GM18868 (cell line): ENCODE data around the gene BHLHA9.

Experiments
- ATAC-seq: cut with Tn5 transposase; IDR thresholded peaks from one replicate; pipeline ENCODE4 v1.9.1; 2021; ENCODE audit warnings: mild to moderate bottlenecking, moderate library complexity; ENCODE audit not compliant: unreplicated experiment

BHLHA9 gene

DNA sequence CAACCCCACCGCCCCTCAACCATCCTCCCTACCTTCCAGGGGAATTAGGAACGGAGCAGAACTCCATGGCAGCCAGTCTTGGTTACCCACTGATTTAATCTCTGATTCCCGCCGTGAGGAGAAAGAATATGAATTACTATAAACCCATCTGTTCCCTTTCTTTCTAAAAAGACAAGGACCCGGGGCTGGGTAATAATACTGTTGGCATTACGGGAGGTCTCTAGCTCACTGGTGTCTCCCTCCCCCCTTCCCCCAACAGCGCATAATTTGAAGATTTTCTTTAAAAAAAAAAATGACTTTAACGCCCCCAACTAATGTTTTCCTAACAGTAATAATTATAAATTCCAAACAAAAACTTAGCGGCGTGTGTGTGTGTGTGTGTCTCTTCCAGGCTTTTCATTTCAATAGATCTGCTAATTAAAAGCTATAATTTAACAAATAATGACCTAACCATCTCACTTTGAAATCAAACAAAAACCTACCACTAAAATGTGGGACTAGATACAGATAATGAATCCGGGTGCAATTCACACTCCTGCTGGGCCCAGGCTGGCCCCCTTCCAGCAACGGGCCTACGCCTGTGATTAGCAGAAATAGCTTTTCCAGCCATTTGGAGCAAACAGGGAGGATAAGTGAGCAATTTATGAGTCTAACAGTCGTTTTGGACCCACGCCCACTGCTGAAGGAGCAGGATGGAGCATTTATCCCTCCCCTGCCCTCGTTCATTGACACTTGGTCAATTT lies 18.2 kb upstream of the BHLHA9 start:
- no peak for ATAC-seq

DNA sequence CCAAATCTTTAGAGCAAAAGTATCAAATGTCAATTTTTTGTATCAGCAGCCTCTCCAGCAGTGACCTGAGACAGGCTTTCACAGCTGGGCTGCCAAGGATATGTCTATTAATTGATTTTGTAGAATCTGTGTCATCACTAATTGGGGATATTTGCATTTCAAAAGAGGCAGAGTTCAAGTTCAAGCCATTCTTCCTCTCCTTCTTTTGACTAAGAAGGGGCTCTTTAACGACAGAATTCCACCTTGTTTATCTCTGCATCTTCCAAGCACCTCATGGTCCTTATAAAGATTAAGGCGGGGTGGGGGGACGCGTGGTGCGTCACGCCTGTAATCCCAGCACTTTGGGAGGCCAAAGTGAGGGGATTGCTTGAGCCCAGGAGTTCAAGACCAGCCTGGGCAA lies 15.2 kb upstream of the BHLHA9 start:
- no peak for ATAC-seq

DNA sequence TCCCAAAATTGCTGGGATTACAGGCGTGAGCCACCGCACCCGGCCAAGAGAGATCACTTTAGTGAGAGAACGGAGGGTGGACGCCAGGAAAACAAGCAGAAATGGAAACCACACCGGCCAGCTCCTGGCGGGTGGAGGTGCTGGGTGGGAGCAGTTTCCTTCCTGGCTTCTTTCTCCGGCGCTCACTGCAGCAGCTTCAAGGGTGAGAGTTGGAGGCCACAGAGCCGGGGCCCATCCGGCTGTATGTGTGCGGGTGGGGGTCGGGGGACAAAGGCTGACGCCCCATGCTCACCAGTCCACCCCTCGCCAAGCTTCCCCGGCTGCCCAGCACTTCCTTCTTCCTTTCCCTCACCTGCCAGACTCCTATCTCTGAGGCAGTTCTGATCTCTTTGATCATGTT lies 13.5 kb upstream of the BHLHA9 start:
- ATAC-seq: no peak

DNA sequence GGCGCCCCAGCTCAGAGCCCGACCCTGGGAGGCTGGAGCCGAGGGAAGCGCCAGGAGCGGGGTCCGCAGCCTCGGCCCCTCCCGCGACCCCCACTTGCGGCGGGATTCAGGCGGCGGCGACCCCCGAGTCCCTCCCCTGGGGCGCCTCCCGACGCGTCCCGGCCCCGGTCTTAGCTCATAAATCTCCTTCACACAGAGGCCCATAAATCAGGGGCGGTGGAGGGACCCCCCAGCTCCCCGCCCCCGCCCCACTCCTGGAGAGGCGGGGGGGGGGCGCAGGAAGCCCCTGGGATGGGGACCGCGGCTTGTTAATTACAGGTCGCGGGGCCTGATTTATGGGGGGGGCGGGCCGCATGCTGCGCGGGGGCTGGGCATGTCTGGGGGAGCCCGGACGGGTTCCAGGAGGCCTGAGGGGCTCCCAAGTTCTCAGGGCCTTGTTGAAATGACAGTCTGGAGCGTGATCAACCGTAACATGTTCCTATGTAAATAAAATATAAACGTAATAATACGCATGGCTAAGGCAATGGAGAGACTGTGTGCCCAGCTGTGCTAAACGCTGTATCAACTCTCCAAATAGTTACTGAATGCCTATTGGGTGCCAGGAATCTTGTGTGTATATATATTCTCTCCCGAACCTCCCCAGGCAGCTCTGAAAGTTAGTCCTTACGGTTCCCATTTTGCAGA lies 10.0 kb upstream of the BHLHA9 start:
- no peak for ATAC-seq

DNA sequence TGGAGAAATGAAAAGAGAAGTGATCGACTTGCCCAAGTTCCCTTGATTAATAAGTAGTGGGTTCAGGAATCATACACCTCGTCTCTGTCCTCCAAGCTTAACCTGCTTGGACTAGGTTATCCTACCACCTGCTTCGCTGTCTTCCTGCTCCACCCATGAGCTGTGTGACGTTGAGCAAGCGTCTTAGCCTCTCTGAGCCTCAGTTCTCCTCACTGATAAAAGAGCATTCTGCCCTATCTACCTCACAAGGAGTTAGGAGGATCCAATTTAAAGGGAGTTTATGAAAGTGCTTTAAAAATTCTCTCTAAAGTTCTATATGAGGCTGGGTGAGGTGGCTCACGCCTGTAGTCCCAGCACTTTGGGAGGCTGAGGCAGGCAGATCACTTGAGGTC lies 9.5 kb upstream of the BHLHA9 start:
- ATAC-seq: no peak

DNA sequence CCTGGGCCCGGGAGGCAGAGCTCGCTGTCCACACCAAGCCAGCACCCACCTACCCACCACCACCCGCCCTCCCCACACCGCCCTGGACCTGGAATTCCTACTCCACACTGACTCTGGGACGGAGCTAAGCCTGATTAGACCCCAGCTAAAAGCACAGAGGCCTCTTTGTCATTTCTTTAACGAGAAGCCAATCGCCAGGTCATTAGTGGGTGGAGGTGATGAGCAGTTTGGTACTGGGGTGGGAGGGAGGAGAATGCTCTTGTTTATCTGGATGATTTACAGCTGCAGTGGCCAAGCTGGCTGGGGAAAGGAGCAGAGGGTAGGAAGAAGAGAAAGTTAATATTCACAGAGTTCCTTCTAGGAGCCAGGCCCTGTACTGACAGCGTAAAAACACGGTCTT lies 6.0 kb upstream of the BHLHA9 start:
- ATAC-seq: no peak

DNA sequence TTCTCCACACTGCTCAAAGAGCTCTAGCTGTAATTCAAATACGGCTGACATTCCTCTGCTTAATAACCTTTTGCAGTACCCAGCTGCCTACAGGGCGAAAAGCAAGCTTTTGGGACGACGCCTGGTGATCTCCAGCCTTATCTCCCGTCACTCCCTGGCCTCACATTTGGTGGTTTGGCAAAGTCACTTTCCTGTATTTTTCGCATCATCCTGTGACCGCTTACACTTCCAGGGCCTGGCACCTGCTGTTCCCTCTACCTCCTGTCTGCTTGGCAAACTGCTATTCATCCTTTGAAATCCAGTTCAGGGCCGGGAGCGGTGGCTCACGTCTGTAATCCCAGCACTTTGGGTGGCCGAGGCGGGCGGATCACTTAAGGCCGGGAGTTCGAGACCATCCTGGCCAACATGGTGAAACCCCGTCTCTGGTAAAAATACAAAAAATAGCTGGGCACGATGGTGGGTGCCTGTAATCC lies 2.7 kb upstream of the BHLHA9 start:
- no peak for ATAC-seq

DNA sequence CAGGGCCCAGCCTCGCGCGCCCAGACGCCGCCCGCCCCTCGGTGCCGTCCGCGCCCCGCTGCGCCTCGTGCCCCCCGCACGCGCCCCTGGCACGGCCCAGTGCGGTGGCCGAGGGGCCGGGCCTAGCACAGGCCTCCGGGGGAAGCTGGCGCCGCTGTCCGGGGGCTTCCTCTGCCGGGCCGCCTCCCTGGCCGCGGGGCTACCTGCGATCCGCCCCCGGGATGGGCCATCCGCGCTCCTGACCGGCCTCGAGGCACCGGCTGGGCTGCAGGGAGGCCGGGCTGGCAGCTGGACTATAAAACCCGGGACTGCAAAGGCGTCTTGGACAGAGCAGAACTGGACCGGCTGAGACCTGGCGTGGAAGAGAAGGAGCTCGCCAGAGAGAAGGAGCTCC lies 783 bp downstream of the BHLHA9 start:
- no peak for ATAC-seq

DNA sequence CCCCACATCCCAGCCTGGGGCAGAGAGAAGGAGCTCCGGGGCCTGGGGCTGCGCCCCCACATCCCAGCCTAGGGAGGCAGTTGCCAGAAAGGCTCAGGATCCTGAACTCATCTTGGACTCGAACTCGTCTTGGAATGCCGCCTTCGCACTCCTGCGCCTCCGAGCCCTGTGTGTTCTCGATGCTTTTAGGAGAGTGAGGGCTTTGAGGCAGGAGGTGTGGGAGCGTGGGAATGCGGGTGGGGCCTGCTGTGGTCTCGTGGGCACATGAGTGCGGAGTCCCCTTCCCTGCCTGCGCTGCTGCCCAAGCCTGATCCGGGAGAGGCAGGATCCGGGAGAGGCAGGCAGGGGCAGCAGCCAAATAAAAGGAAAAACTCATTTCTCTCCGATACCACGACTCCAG lies 1.2 kb downstream of the BHLHA9 start:
- no peak for ATAC-seq

DNA sequence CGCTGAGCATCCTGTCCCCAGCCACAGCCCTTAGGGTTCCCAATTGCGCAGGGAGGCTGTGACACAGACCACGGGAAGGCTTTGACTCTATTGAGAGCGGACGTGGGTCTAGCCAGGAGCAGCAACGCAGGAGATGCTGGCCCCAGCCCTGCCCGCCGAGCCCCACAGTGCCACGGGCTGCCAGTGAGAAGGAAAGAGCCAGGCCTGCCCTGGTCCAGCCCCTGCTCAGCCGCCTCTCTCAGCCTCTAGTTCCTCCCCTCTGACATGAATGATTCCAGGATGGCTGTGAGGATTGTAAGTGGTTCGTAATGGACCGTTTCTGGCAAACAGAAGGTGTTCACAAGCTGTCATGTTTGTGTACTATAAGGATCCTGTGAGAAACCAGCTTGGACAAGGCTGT lies 2.5 kb downstream of the BHLHA9 start:
- no peak for ATAC-seq

DNA sequence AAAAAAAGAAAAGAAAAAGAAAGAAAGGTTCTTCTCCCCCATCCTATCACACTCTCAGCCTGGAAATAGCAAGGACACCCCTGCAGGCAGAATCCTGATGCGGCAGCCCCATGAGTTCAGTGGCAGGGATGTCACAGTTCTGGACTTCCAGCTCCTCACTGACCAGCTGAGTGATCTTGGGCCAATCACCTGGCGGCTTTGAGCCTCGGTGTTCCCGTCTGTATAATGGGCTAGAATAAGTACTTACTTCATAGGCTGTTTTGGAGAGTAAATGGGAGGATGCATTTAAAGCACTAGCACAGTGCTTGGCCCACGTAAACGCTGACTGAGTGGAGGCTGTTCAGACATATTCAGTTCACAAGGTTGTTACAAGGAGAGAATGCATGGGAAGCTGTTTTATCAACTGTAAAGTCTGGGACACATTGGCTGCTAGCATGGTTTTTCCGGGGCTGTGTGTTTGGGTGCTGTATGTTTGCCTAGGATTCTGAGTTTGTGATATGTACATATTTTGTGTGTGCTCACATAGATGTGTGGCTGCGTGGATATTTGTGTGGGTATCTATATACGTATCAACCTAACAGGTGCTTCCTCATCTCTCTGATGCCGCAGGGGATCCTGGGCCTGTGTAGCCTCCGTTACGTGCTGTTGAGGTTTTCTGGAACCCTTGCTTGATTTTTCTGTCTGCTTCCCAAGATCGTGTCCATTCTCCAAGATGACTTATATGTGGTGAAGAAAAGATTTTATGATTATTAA lies 3.4 kb downstream of the BHLHA9 start:
- no peak for ATAC-seq

DNA sequence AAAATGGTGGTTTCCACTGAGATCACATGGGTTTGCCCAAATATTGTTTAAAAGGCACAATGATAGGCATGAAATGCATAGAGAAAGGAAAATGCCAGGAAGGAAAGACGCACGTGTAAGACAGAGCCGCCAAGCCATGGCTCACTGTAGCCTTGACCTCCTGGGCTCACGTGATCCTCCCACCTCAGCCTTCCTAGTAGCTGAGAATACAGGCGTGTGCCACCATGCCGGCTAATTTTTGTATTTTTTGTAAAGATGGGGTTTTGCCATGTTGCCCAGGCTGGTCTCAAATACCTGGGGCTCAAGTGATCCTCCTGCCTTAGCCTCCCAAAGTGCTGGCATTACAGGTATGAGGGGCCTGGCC lies 4.0 kb downstream of the BHLHA9 start:
- ATAC-seq: no peak

DNA sequence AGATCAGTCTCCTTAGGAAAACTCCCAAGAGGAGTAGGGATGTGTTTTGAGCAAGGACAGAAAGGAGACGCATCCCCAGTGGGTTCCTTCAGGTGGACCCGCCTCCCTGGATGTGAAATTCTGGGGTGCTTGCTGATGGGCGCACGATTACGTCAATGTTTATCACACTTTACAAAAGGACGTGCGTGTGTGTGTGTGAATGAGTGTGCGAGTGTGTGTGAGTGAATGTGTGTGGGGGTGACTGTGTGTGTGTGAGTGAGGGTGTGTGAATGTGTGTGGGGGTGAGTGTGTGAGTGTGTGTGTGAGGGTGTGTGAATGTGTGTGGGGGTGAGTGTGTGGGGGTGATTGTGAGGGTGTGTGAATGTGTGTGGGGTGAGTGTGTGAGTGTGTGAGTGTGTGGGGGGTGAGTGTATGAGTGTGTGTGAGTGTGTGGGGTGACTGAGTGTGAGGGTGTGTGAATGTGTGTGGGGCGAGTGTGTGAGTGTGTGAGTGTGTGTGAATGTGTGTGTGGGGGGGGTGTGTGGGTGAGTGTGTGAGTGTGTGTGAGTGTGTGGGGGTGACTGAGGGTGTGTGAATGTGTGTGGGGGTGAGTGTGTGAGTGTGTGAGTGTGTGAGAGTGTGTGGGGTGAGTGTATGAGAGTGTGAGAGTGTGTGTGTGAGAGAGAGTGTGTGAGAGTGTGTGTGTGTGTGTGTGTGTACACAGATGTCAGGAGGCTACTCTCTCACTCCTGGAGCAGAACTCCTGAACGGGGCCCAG lies 5.1 kb downstream of the BHLHA9 start:
- ATAC-seq: no peak

DNA sequence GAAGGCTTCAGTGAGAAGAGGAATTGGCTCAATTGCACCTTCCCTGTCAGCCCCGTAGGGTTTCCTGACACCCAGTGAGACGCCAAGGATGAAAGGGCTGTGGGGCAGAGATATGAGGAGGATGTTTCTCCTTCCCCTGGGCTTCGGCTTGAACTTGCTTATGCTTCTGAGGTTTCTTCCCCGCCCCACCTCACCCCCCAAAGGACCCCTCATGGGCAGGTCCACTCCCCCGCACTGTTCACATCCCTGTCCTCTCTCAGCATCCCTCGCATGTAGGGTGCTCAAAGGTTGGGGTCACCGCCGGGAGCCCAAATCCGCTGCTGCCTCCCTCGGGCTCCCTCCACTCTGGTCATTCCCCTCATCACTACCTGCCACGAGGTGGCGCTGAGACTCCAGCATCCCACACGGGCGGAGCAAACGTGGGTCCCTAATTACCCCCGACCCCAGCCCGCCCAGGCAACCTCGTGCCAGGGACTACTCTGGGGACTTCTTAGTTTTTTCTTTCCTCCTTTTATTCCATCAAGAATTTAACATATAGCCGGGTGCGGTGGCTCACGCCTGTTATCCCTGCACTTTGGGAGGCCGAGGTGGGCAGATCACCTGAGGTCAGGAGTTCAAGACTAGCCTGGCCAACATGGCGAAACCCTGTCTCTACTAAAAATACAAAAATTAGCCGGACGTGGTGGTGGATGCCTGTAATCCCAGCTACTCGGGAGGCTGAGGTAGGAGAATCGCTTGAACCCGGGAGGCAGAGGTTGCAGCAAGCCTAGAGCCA lies 5.9 kb downstream of the BHLHA9 start:
- ATAC-seq: no peak

DNA sequence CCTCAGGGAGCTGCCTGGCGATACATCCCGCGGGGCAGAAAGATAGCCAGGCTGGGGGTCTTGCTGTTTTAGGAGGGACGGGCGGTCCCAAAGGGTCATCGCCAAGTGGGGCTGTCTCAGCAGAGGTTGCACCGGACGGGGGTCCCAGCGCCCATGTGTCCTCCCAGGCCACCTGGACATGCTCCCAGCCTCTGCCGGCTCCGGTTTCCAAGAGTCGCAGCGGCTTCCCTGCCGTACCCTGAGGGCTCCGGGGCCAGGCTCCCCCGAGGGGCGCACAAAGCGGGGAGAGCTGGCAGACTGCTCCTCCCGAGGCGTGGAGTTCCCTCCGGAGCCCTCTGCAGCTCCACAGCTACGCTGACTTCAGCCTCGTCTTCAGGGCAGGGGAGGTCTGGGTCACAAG lies 10.4 kb downstream of the BHLHA9 start:
- no peak for ATAC-seq

DNA sequence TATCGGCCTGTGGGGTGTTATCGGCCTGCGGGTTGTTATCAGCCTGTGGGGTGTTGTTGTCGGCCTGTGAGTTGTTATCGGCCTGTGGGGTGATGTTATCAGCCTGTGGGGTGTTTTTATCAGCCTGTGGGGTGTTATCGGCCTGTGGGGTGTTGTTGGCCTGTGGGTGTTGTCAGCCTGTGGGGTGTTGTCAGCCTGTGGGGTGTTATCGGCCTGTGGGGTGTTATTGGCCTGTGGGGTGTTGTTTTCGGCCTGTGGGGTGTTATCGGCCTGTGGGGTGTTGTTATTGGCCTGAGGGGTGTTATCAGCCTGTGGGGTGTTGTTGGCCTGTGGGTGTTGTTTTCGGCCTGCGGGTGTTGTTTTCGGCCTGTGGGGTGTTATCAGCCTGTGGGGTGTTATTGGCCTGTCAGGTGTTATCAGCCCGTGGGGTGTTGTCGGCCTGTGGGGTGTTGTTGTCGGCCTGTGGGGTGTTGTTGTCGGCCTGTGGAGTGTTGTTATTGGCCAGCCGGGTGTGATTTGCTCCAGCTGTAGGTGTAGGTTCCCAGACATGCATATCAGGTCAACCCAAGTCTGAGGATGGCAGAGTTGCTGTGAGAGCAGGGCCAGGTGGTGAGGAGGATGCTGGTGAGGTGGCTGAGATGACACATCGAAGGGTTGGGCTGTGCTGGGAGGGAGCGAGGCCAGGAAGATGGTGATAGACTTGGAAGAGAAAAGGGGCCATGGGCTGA lies 16.3 kb downstream of the BHLHA9 start:
- no peak for ATAC-seq

DNA sequence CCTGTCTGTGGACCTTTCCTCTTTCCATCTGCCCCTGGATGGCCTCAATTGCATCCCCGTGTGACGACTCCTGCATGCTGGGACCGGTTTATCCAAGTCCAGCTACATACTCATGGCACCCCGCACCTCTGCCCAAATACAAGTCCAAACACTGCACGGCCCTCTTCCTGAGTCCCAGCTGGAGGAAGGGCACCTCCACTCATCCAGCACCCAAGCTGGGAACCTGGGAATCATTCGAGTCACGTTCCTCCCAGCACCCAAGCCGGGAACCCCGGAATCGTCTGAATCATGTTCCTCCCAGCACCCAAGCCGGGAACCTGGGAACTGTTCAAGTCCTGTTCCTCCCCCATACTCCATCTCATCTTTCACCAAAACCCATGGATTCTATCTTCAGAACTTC lies 19.5 kb downstream of the BHLHA9 start:
- ATAC-seq: no peak

DNA sequence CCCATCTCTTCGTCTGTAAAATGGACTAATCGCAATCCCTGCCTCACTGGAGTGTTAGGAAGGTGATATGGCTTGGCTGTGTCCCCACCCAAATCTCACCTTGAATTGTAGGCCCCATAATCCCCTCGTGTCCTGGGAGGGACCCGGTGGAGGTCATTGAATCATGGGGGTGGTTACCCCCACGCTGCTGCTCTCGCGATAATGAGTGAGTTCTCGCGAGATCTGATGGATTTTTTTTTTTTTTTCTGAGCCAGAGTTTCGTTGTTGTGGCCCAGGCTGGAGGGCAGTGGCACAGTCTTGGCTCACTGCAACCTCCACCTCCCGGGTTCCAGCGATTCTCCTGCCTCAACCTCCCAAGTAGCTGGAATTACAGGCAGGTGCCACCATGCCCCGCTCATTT lies 20.4 kb downstream of the BHLHA9 start:
- ATAC-seq: no peak

DNA sequence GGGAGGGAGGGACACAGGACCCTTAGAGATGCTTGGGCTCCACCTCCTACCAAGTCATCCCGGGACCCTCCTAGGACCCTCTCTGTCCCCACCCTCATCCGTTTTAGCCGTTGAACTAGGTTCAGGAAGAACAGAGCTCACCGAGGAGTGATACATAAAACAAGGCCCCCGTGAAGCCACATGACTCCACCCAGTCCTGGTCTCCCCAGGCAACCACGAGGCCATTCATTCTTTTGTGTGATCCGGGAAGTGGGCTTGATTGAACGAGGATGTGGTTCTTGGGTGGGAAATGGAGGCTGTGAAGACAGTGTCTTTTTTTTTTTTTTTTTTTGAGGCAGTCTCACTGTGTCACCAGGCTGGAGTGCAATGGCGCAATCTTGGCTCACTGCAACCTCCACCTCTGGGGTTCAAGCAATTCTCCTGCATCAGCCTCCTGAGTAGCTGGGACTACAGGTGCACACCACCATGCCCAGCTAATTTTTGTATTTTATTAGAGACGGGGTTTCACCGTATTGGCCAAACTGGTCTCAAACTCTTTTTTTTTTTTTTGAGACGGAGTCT lies 24.0 kb downstream of the BHLHA9 start:
- no peak for ATAC-seq

DNA sequence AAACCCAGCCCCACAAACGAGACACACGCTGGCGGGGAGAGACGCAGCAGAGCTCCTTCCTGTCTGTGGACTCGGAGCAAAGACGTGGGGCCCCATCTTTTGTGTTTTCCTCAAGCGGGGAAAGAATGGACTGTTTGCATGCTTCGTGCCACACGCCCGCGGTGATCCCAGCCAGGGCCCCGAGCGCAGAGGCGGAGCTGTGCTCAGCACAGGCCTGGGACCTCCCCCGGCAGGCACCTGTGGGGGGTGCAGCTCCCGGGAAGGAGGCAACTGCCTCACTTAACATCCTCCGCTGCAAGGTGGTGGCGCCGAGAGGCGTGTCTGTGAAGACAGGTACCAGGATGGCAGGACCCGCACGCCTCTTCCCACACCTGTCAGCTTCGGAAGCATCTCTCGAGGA lies 28.4 kb downstream of the BHLHA9 start:
- no peak for ATAC-seq
